Ovary (tissue), 3 donors: ENCODE measurements around the gene RRP12.

Experiments
- POLR2A ChIP-seq: fragments of 450-650 bp; IDR thresholded peaks from one replicate; pipeline ENCODE4 v1.6.1; 2017; ENCODE audit warnings: antibody characterized with exemption, mild to moderate bottlenecking, moderate library complexity
- TF ChIP-seq, protein P1 (sequence below), 3 donors: fragments of 450-650 bp in 2 of 3; fragments of 200-600 bp in 1 of 3; IDR thresholded peaks; one replicate each; pipeline versions ENCODE4 v1.5.1 to v1.8.0; 2016 to 2022; ENCODE audit warnings: antibody characterized with exemption in 3 of 3, mild to moderate bottlenecking in 1 of 3
- donor health status: DM: no; HTN: no; CAD: no.

DNA sequence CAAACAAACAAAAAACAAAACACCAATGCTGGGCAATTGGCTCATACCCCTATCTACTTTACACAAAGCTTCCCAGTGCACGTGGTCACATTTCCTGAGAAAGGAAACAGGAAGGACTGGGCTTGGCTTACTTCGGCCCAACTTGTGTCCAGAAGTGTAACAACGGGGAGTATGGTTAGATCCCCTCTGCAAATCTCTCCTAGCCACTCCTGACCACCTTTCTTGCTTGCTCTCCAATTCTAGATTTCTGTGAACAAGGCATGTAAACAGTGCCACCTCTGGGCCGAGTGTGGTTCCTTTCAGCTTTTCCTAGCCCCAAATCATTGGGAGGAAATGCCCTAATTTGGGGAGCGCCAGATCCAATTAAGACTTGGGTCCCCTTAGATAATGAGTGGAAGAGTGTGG lies 45.6 kb downstream of the RRP12 start:
- TF ChIP-seq, protein P1, sequence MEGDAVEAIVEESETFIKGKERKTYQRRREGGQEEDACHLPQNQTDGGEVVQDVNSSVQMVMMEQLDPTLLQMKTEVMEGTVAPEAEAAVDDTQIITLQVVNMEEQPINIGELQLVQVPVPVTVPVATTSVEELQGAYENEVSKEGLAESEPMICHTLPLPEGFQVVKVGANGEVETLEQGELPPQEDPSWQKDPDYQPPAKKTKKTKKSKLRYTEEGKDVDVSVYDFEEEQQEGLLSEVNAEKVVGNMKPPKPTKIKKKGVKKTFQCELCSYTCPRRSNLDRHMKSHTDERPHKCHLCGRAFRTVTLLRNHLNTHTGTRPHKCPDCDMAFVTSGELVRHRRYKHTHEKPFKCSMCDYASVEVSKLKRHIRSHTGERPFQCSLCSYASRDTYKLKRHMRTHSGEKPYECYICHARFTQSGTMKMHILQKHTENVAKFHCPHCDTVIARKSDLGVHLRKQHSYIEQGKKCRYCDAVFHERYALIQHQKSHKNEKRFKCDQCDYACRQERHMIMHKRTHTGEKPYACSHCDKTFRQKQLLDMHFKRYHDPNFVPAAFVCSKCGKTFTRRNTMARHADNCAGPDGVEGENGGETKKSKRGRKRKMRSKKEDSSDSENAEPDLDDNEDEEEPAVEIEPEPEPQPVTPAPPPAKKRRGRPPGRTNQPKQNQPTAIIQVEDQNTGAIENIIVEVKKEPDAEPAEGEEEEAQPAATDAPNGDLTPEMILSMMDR (IDR thresholded peaks at IDR 0.05): peak in 1 of 3 donors; percentile 28
- TF ChIP-seq POLR2A: no peak
